ENCODE measurements around the gene LEF1.

The LEF1 gene

DNA sequence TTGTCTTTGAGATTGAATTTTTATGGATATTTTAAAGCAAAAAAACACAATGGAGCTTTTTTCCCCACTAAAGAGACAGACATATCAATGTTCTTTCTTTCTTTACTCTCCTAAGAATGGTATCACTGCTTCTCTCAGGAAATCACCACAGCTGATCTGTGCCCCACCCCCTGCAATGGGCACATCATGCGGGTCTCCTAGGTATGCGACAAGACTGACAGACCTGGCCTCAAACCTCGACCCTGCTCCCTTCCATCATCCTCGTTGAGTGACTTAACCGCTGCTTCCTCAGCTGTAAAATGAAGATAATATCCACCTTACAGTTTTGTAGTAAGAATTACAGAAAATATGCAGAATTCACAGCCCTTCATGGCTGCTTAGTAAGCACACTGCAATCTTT is 58.3 kb downstream of the LEF1 start:
- DNase-seq (ENCODE audit: low spot score), result no peak

GRCh38 chr4:108109997-108110416 is 58.7 kb downstream of the LEF1 start:
- no peak for DNase-seq (ENCODE audit: low spot score)

DNA sequence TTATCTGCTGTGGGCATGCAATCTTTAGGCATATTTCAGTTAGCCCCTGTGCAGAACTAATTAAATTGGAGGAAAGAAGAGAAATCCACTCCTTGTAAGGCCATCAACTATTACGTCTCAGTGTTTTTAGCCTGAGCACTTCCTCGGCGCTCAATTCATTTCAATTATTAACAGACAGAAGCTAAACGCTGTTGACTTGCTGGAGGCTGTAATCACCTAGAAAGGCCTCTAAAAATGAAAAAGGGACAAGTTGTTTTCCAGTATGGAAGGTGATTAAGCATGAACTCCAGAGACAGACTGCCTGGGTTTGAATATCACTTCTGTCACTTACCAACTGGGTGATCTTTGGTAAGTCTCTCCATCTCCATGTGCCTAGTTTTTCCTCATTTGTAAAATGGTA is 59.6 kb downstream of the LEF1 start:
- DNase-seq (ENCODE audit: low spot score), result no peak

GRCh38 chr4:108107729-108108382 is 60.9 kb downstream of the LEF1 start:
- no peak for DNase-seq (ENCODE audit: low spot score)

DNA sequence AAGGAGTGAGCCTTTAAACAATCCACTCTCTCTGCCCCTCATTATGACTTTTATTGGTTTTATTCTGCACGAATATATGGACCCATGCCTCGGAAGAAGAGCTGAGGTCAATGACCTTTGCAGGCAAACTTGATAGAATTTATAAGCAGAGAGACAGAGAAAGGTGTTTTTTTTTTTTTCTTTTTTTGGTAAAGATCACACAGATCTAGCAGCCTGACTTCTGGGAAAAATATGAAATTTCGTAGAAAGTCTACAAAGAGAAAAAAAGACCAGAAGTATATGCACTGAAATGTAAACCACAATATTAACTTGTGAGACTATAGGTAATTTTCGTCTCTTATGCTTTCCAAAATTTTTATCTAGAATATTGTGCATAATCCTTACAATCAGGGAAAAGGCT is 61.6 kb downstream of the LEF1 start:
- DNase-seq (ENCODE audit: low spot score), result no peak

DNA sequence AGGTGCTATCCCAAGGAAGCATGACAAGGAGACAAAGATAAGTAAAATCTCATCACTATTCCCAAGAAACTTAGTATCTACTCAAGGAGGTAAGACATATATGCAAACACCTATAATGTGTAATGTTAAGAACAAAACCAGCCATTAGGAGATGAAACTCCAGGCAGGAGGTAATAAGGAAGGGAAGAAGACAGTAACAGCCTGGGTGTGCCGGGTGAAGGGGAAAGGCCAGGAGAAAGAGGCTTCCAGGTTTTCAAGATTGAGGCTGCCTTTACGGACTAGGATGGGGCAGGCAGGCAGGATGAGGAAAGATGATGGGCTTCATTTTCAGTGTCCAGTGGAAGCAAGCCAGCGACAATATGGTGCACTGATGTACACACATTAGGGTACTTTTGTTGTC is 62.5 kb downstream of the LEF1 start:
- DNase-seq (ENCODE audit: low spot score), result no peak

DNA sequence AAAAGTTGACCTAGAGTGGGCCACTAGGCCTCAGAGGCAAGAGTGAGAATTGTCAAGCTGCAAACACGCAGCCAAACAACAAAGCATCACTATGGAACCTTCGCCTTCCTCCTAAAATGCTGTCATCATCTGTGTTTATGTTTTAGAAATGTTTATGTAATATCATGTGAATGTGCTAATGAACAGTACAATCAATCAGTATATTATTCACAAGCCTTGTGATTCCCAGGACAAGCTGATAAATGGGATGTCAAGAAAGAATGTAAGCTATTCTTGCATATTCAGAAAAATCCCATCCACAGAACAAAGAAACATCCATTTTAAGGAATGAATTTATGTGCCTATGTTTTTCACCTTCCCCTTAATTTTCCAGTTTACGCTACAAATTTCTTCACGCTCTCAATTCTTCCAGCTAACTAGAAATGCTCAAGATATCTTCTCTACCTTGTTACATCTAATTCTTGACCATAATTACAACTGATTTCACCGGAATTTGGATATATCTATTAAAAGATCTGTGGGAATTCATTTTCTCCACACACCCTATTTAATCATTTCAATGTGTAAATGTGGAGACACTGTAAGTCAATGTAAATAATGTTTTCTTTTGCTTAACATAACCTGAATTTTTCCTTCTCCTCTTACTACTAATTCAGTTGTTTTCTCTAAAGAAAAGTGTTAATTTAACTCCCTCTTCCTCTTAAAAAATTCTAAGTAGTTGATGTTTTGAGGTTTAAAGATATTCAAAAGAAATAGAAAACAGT is 65.5 kb downstream of the LEF1 start:
- DNase-seq (ENCODE audit: low spot score), result no peak

GRCh38 chr4:108100827-108101226 is 67.9 kb downstream of the LEF1 start:
- DNase-seq (ENCODE audit: low spot score), result no peak

GRCh38 chr4:108099838-108100237 is 68.9 kb downstream of the LEF1 start:
- DNase-seq (ENCODE audit: low spot score), result no peak

DNA sequence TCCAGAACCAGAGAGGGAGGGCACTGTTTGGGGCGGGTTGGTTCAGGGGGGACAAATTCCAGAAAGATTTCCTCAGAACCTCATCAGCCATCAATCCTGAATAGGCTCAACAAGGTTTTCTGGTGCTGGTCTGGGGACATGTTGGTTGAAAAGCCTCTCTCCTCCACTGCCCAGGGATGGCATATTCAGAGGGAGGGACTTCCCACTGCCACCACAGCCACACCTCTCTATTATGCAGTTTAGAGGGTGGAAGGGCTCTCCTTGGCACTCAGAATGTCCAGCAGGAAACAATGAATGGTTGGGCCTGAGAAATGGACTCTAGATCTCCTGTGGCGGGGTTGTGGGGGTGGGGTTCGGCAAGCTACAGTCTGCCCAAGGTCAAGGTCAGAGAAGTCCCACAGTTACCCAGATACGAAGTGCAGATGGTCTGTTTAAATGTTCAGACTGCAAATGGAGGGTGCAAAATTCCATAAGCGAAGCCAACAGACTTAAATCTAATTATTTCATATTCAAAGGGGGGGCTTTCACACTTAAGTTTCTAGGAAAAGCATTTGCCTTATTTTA is 70.7 kb downstream of the LEF1 start:
- no peak for DNase-seq (ENCODE audit: low spot score)

- DNase-seq (ENCODE audit: low spot score), result no peak
Observed at GRCh38 chr4:108094923-108095482, 73.7 kb downstream of the LEF1 start.

- no peak for DNase-seq (ENCODE audit: low spot score)
Observed at GRCh38 chr4:108094131-108094530, 74.6 kb downstream of the LEF1 start.

DNA sequence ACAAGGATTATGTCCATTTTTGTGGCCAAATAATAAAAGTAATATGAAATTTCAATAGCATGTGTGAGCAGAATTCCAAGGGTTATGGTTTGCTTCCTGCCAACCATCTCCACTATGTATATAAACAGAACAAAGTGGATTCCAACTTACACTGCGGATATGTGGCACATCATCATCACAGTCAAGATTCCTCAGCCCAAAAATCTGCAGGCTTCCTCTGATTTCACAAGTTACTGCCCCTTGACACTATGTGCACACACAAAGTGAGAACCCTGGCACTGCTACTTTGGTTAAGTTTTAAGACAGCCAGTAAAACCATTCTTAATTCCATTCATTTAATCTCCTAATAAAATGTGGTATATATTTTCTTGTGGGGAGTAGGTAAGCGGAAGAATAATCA is 76.4 kb downstream of the LEF1 start:
- DNase-seq (ENCODE audit: low spot score), result no peak

DNA sequence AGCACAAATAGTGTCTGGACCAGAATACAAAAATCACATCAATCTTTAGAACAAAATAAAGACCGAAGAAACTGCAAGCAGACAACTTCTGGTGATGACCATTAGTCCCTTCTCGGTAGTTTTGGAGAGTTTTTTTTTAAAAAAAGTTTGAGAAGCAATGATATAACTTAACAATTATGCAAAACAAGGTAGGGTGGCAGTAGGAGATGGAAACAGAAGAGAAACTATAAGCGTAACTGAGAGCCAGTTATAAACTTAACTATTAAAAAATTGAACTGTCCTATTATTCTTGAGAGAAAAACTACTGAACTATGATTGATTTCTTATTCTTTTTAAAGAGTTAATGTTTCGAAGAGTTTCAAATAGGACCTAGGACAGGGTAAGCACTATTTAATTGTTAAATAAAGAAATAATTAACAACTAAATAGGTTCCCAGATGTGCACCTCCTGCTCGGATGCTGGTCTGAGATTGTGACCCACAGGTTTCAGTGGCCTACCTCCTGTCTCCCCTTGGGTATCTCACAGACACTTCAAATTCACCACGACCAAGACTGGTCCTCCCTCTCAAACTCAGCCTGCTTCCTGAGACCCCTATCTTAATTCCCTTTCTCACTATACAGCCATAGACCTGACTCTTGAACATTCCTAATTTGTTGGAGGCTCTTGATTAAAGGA is 81.3 kb downstream of the LEF1 start:
- DNase-seq (ENCODE audit: low spot score), result no peak

- no peak for DNase-seq (ENCODE audit: low spot score)
Observed at GRCh38 chr4:108081256-108081655, 87.5 kb downstream of the LEF1 start.

GRCh38 chr4:108080747-108081146 is 88.0 kb downstream of the LEF1 start:
- no peak for DNase-seq (ENCODE audit: low spot score)

DNA sequence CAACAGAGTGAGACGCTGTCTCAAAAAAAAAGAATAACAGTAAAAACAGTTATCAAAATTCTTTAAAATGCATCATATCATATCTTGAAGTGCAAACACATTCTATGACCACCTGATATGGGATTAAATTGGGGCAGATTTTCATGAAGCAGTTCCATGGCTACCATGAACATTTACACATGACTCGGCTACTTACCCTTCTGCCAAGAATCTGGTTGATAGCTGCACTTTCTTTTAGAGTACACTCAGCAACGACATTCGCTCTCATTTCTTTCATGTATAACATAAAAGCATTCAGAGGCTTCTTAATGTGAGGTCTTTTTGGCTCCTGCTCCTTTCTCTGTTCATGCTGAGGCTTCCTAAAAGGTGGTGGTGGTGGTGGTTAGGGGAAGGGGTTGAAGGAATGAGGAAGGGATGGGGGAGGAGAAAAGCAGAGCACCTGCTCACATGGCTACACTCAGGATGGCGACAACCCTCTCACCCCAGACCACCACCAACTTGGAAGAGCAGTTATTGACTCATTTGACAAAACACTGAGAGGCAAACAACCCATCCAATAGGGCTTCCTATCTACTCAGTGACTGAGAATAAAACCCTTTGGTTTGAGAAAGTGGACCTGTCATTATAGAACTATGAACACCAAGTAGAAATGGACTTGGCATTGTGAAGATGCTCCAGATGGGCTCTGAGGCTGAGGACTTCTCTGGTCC is 90.6 kb downstream of the LEF1 start:
- DNase-seq (ENCODE audit: low spot score), result no peak

GRCh38 chr4:108072300-108072699 is 96.4 kb downstream of the LEF1 start:
- no peak for DNase-seq (ENCODE audit: low spot score)

DNA sequence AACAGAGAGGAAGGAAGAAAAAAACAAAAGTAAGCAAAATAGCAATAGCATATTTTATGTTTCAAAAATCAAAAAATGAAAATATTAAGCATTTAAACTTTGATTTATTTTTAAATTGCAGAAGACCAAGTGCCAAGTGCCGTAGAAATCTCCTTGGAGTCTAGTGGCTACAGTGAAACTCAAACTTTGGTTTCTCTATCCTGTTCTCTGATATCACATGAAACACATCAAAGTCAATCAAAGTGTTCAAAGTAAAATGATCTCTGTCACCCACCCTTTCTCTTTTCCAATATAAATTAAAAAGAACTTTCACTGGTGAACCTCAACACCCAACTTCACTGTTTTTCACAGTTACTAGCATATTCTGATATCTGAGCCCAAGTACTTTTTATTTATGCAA is 98.0 kb downstream of the LEF1 start:
- no peak for DNase-seq (ENCODE audit: low spot score)

DNA sequence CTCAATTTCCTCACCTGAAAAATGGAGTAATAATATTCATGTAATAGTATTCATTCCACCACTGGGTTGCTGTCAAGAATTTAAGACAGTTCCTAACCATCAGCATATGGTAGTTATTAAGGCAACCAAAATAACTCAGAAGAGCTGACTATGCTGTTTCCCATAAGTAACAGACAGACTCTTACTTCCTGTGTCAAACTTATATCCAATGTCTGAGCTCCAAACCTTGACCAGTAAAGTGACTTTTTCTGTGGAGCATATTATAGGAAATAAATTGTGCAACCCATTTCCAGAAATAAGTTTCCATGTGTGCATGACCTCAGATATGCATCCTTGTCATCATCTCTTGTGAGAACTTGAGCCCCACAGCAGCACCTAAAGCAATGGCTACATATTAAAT is 100.3 kb downstream of the LEF1 start:
- DNase-seq (ENCODE audit: low spot score), result no peak

GRCh38 chr4:108060686-108061321 is 107.9 kb downstream of the LEF1 start:
- peak; percentile 34 for DNase-seq (ENCODE audit: low spot score)

Measured in AG08396 (cell line).